IgD-negative memory B cell (primary cell): ENCODE measurements around the gene TMEFF1. TPM values are rescaled to one million over a fixed set of nuclear protein-coding genes. Genes with fewer than 3 reads are reported as not detected.

Source experiments
- H3K27ac Mint-ChIP-seq, 3 donors: one replicate each; pipeline ENCODE4 v1.8.0; 2020 to 2022; ENCODE audit warnings: mild to moderate bottlenecking in 3 of 3, mixed read lengths in 3 of 3, moderate library complexity in 1 of 3
- H3K27me3 Mint-ChIP-seq: one replicate; pipeline ENCODE4 v1.8.0; 2021; ENCODE audit warnings: mixed read lengths
- H3K36me3 Mint-ChIP-seq: one replicate; pipeline ENCODE4 v1.8.0; 2020; ENCODE audit warnings: mild to moderate bottlenecking, mixed read lengths
- H3K4me1 Mint-ChIP-seq, 3 donors: one replicate each; pipeline ENCODE4 v1.8.0; 2020 to 2022; ENCODE audit warnings: mixed read lengths in 3 of 3, mild to moderate bottlenecking in 1 of 3
- H3K4me3 Mint-ChIP-seq, 4 donors: one replicate each; pipeline ENCODE4 v1.8.0; 2020 to 2022; ENCODE audit warnings: mild to moderate bottlenecking in 4 of 4, mixed read lengths in 4 of 4, moderate library complexity in 3 of 4
- H3K9me3 Mint-ChIP-seq, 3 donors: one replicate each; pipeline ENCODE4 v1.8.0; 2020 to 2021; ENCODE audit warnings: mixed read lengths in 3 of 3, mild to moderate bottlenecking in 1 of 3
- polyA plus RNA-seq: library from polyadenylated mRNA; unstranded; fragments of 300-500 nt; fragmentation: Illumina TruSeq; gene quantifications from one replicate; pipeline ENCODE4 v1.2.3, GENCODE V29; 2021

The TMEFF1 gene
- polyA plus RNA-seq, 1 donor from 2014 or later: not detected

- H3K36me3 Mint-ChIP-seq: peaks cover 2% of the 10 kb centered on the region
- peaks cover 0 to 2% (median under 1%) of the 10 kb centered on the region in 3 donors for H3K9me3 Mint-ChIP-seq
- no peak overlapping the region for H3K4me3 Mint-ChIP-seq
Observed at GRCh38 chr9:100555471-100555870, 82.5 kb downstream of the TMEFF1 start.

GRCh38 chr9:100557053-100557452, 84.1 kb downstream of the TMEFF1 start:
- H3K27me3 Mint-ChIP-seq: no peaks in the 10 kb centered on the region
- no peak overlapping the region for H3K4me3 Mint-ChIP-seq
- no peaks in the 10 kb centered on the region for H3K4me1 Mint-ChIP-seq
- no peak overlapping the region for H3K27ac Mint-ChIP-seq
- H3K9me3 Mint-ChIP-seq: no peaks in the 10 kb centered on the region
- H3K36me3 Mint-ChIP-seq: peaks cover 2% of the 10 kb centered on the region

More at GRCh38 chr9:100555471-100555870, 82.5 kb downstream of the TMEFF1 start:
- Mint-ChIP-seq H3K27me3 (no peaks in the 10 kb centered on the region), H3K27ac (no peak overlapping the region), H3K4me1 (no peaks in the 10 kb centered on the region)

- H3K27me3 Mint-ChIP-seq: no peaks in the 10 kb centered on the region
- H3K36me3 Mint-ChIP-seq: peaks cover 2% of the 10 kb centered on the region
- H3K4me3 Mint-ChIP-seq: no peak overlapping the region
- H3K9me3 Mint-ChIP-seq: no peaks in the 10 kb centered on the region
- no peak overlapping the region for H3K27ac Mint-ChIP-seq
- H3K4me1 Mint-ChIP-seq: no peaks in the 10 kb centered on the region
Observed at GRCh38 chr9:100561256-100561655, 88.3 kb downstream of the TMEFF1 start.

GRCh38 chr9:100567856-100568255, 94.9 kb downstream of the TMEFF1 start:
- Mint-ChIP-seq H3K36me3 (no peaks in the 10 kb centered on the region), H3K27ac (no peak overlapping the region), H3K27me3 (peaks cover 2% of the 10 kb centered on the region)

GRCh38 chr9:100573655-100574260, 100.8 kb downstream of the TMEFF1 start:
- Mint-ChIP-seq H3K4me3 (no peak overlapping the region), H3K27me3 (peaks cover 2% of the 10 kb centered on the region), H3K9me3 (peaks cover 2 to 3% (median 2%) of the 10 kb centered on the region in 3 donors), H3K27ac (no peak overlapping the region), H3K36me3 (no peaks in the 10 kb centered on the region), H3K4me1 (no peaks in the 10 kb centered on the region)

More at GRCh38 chr9:100567856-100568255, 94.9 kb downstream of the TMEFF1 start:
- H3K4me3 Mint-ChIP-seq: no peak overlapping the region
- H3K4me1 Mint-ChIP-seq: no peaks in the 10 kb centered on the region
- peaks cover 2 to 3% (median 2%) of the 10 kb centered on the region in 3 donors for H3K9me3 Mint-ChIP-seq

GRCh38 chr9:100575006-100575405, 102.1 kb downstream of the TMEFF1 start:
- Mint-ChIP-seq H3K36me3 (no peaks in the 10 kb centered on the region), H3K27me3 (peaks cover 2% of the 10 kb centered on the region), H3K4me1 (no peaks in the 10 kb centered on the region), H3K9me3 (peaks cover 0 to 3% (median 0%) of the 10 kb centered on the region in 3 donors), H3K27ac (no peak overlapping the region), H3K4me3 (no peak overlapping the region)

- Mint-ChIP-seq H3K9me3 (no peaks in the 10 kb centered on the region), H3K4me3 (no peak overlapping the region), H3K4me1 (no peaks in the 10 kb centered on the region), H3K27me3 (no peaks in the 10 kb centered on the region), H3K27ac (no peak overlapping the region), H3K36me3 (no peaks in the 10 kb centered on the region)
Observed at GRCh38 chr9:100575765-100576386, 102.9 kb downstream of the TMEFF1 start.

GRCh38 chr9:100577776-100578448, 105.0 kb downstream of the TMEFF1 start, which contains the start of gene CAVIN4:
TSS of gene CAVIN4 (plus strand) at chr9:100578079. CDS start at chr9:100578144, 65 bp downstream.
- Mint-ChIP-seq H3K36me3 (no peaks in the 10 kb centered on the region), H3K9me3 (no peaks in the 10 kb centered on the region), H3K4me1 (no peaks in the 10 kb centered on the region), H3K4me3 (no peak within 1 kb of the TSS), H3K27ac (no peak within 1 kb of the TSS), H3K27me3 (peaks cover 4% of the 10 kb centered on the region)

GRCh38 chr9:100578610-100579009, 105.7 kb downstream of the TMEFF1 start:
- Mint-ChIP-seq H3K36me3 (no peaks in the 10 kb centered on the region), H3K9me3 (no peaks in the 10 kb centered on the region)

GRCh38 chr9:100579665-100580064, 106.7 kb downstream of the TMEFF1 start:
- H3K9me3 Mint-ChIP-seq: no peaks in the 10 kb centered on the region
- H3K27me3 Mint-ChIP-seq: peaks cover 4% of the 10 kb centered on the region
- no peaks in the 10 kb centered on the region for H3K4me1 Mint-ChIP-seq
- H3K27ac Mint-ChIP-seq: no peak overlapping the region
- no peaks in the 10 kb centered on the region for H3K36me3 Mint-ChIP-seq
- H3K4me3 Mint-ChIP-seq: no peak overlapping the region

More at GRCh38 chr9:100578610-100579009, 105.7 kb downstream of the TMEFF1 start:
- Mint-ChIP-seq H3K4me1 (no peaks in the 10 kb centered on the region), H3K27me3 (peaks cover 4% of the 10 kb centered on the region), H3K27ac (no peak overlapping the region), H3K4me3 (no peak overlapping the region)

GRCh38 chr9:100580257-100580656, 107.3 kb downstream of the TMEFF1 start:
- Mint-ChIP-seq H3K9me3 (no peaks in the 10 kb centered on the region), H3K27ac (no peak overlapping the region), H3K27me3 (peaks cover 4% of the 10 kb centered on the region), H3K4me1 (no peaks in the 10 kb centered on the region), H3K36me3 (no peaks in the 10 kb centered on the region), H3K4me3 (no peak overlapping the region)

- Mint-ChIP-seq H3K27ac (no peak overlapping the region), H3K27me3 (peaks cover 4% of the 10 kb centered on the region), H3K9me3 (no peaks in the 10 kb centered on the region), H3K4me3 (no peak overlapping the region), H3K36me3 (no peaks in the 10 kb centered on the region), H3K4me1 (no peaks in the 10 kb centered on the region)
Observed at GRCh38 chr9:100581081-100581480, 108.1 kb downstream of the TMEFF1 start.

GRCh38 chr9:100581661-100582060, 108.7 kb downstream of the TMEFF1 start:
- H3K9me3 Mint-ChIP-seq: no peaks in the 10 kb centered on the region
- peaks cover 4% of the 10 kb centered on the region for H3K27me3 Mint-ChIP-seq
- H3K27ac Mint-ChIP-seq: no peak overlapping the region
- H3K4me1 Mint-ChIP-seq: no peaks in the 10 kb centered on the region
- no peak overlapping the region for H3K4me3 Mint-ChIP-seq
- H3K36me3 Mint-ChIP-seq: no peaks in the 10 kb centered on the region

GRCh38 chr9:100583014-100583802, 110.3 kb downstream of the TMEFF1 start:
- Mint-ChIP-seq H3K4me3 (no peak overlapping the region), H3K36me3 (no peaks in the 10 kb centered on the region), H3K27ac (no peak overlapping the region), H3K9me3 (no peaks in the 10 kb centered on the region), H3K27me3 (peaks cover 4% of the 10 kb centered on the region), H3K4me1 (no peaks in the 10 kb centered on the region)

GRCh38 chr9:100584951-100585350, 112.0 kb downstream of the TMEFF1 start:
- Mint-ChIP-seq H3K36me3 (no peaks in the 10 kb centered on the region), H3K27me3 (peaks cover 4% of the 10 kb centered on the region), H3K4me3 (no peak overlapping the region), H3K9me3 (no peaks in the 10 kb centered on the region), H3K27ac (no peak overlapping the region), H3K4me1 (no peaks in the 10 kb centered on the region)
